H9 (cell line): ENCODE measurements around the gene AEN. TPM values are rescaled to one million over a fixed set of nuclear protein-coding genes. Genes with fewer than 3 reads are reported as not detected.
"Not testable (repeated sequence)": the region's sequence is repeated elsewhere in the genome, so short reads cannot be mapped to it uniquely, and the experiment has no call there.

ENCODE experiments used
- DNase-seq: peaks from one replicate; pipeline ENCODE4 v3.0.0-alpha.2; 2017
- H2AFZ ChIP-seq: one replicate; pipeline ENCODE4 v1.6.1; 2013; ENCODE audit warnings: mild to moderate bottlenecking, low read length, control low read depth, moderate library complexity
- H2AK5ac ChIP-seq: 2 replicates; pipeline ENCODE4 v1.6.1; 2013; ENCODE audit warnings: low read length, control low read depth, mixed read lengths; ENCODE audit not compliant: insufficient read length
- H2BK120ac ChIP-seq: one replicate; pipeline ENCODE4 v1.6.1; 2013; ENCODE audit warnings: low read depth, mild to moderate bottlenecking, low read length, control low read depth, inconsistent platforms; ENCODE audit not compliant: poor library complexity, severe bottlenecking
- H2BK12ac ChIP-seq: 2 replicates; pipeline ENCODE4 v1.6.1; 2013; ENCODE audit warnings: low read length, control low read depth, mixed read lengths, low read depth; ENCODE audit not compliant: insufficient read length
- H2BK15ac ChIP-seq: 2 replicates; pipeline ENCODE4 v1.6.1; 2013; ENCODE audit warnings: low read depth, low read length, control low read depth
- H2BK20ac ChIP-seq: one replicate; pipeline ENCODE4 v1.6.1; 2013; ENCODE audit warnings: low read depth, mild to moderate bottlenecking, low read length, control low read depth, inconsistent platforms; ENCODE audit not compliant: poor library complexity, severe bottlenecking
- H2BK5ac ChIP-seq: 2 replicates; pipeline ENCODE4 v1.6.1; 2013; ENCODE audit warnings: low read length, control low read depth, mixed read lengths; ENCODE audit not compliant: insufficient read length
- H3K14ac ChIP-seq: 2 replicates; pipeline ENCODE4 v1.6.1; 2013; ENCODE audit warnings: low read length, control low read depth; ENCODE audit not compliant: insufficient read depth
- H3K18ac ChIP-seq: 2 replicates; pipeline ENCODE4 v1.6.1; 2013; ENCODE audit warnings: low read depth, mild to moderate bottlenecking, mixed read lengths, low read length, control low read depth; ENCODE audit not compliant: insufficient read length
- H3K23ac ChIP-seq: 2 replicates; pipeline ENCODE4 v1.6.1; 2013; ENCODE audit warnings: low read length, control low read depth, mixed read lengths, low read depth; ENCODE audit not compliant: insufficient read length
- H3K23me2 ChIP-seq: 2 replicates; pipeline ENCODE4 v1.6.1; 2013; ENCODE audit warnings: low read depth, mild to moderate bottlenecking, mixed read lengths, low read length, control low read depth; ENCODE audit not compliant: insufficient read length, poor library complexity, severe bottlenecking
- H3K27ac ChIP-seq: 2 replicates; pipeline ENCODE4 v1.5.1; 2013; ENCODE audit warnings: low read length, control low read depth, mixed read lengths, low read depth; ENCODE audit not compliant: insufficient read length
- H3K27me3 ChIP-seq: 2 replicates; pipeline ENCODE4 v1.6.1; 2013; ENCODE audit warnings: low read length, control low read depth, inconsistent platforms; ENCODE audit not compliant: insufficient read depth
- H3K4ac ChIP-seq: 2 replicates; pipeline ENCODE4 v1.6.1; 2013; ENCODE audit warnings: low read depth, mild to moderate bottlenecking, control low read depth, inconsistent platforms, low read length, moderate library complexity
- H3K4me1 ChIP-seq: 2 replicates; pipeline ENCODE4 v1.6.1; 2013; ENCODE audit warnings: low read length, control low read depth, inconsistent platforms; ENCODE audit not compliant: insufficient read depth
- H3K4me2 ChIP-seq: 2 replicates; pipeline ENCODE4 v1.6.1; 2013; ENCODE audit warnings: low read length, control low read depth, mixed read lengths; ENCODE audit not compliant: insufficient read length, insufficient read depth
- H3K56ac ChIP-seq: 2 replicates; pipeline ENCODE4 v1.6.1; 2013; ENCODE audit warnings: low read depth, mild to moderate bottlenecking, mixed read lengths, low read length, control low read depth; ENCODE audit not compliant: insufficient read length
- H3K79me1 ChIP-seq: 2 replicates; pipeline ENCODE4 v1.6.1; 2013; ENCODE audit warnings: low read depth, mild to moderate bottlenecking, moderate library complexity, low read length, control low read depth, inconsistent platforms; ENCODE audit not compliant: insufficient read depth, poor library complexity, severe bottlenecking
- H3K79me2 ChIP-seq: 2 replicates; pipeline ENCODE4 v1.6.1; 2013; ENCODE audit warnings: low read length, control low read depth, inconsistent platforms; ENCODE audit not compliant: insufficient read depth
- H3K9ac ChIP-seq: 2 replicates; pipeline ENCODE4 v1.6.1; 2013; ENCODE audit warnings: low read length, control low read depth, mixed read lengths; ENCODE audit not compliant: insufficient read length; ENCODE audit errors: extremely low read depth
- H3K9me3 ChIP-seq: one replicate; pipeline ENCODE4 v1.6.1; 2013; ENCODE audit warnings: low read depth, low read length, inconsistent platforms; ENCODE audit not compliant: control insufficient read depth
- H3T11ph ChIP-seq: one replicate; pipeline ENCODE4 v1.6.1; 2013; ENCODE audit warnings: mild to moderate bottlenecking, low read length, control low read depth, inconsistent platforms
- H4K20me1 ChIP-seq: one replicate; pipeline ENCODE4 v1.6.1; 2013; ENCODE audit not compliant: control insufficient read depth, insufficient read length, insufficient read depth
- H4K5ac ChIP-seq: 2 replicates; pipeline ENCODE4 v1.6.1; 2013; ENCODE audit warnings: low read depth, mild to moderate bottlenecking, mixed read lengths, low read length, control low read depth; ENCODE audit not compliant: insufficient read length
- H4K8ac ChIP-seq: replicated peaks from 2 replicates; pipeline ENCODE4 v1.6.1; 2013; ENCODE audit warnings: low read length, control low read depth, mixed read lengths, low read depth; ENCODE audit not compliant: insufficient read length
- H4K91ac ChIP-seq: 2 replicates; pipeline ENCODE4 v1.6.1; 2013; ENCODE audit warnings: low read depth, mild to moderate bottlenecking, moderate library complexity, mixed read lengths, low read length, control low read depth; ENCODE audit not compliant: insufficient read length
- H3K27ac Mint-ChIP-seq, 3 experiments: 2 replicates in 2 of 3; 3 replicates in 1 of 3; pipeline ENCODE4 v1.8.0; 2020 to 2021; ENCODE audit warnings: mixed read lengths in 3 of 3, mild to moderate bottlenecking in 1 of 3, moderate library complexity in 1 of 3
- H3K27me3 Mint-ChIP-seq: 2 replicates; pipeline ENCODE4 v1.8.0; 2021; ENCODE audit warnings: low read depth, mild to moderate bottlenecking, moderate library complexity, mixed read lengths
- H3K36me3 Mint-ChIP-seq, 3 experiments: 2 replicates in 2 of 3; 3 replicates in 1 of 3; pipeline ENCODE4 v1.8.0; 2020 to 2021; ENCODE audit warnings: low read depth in 3 of 3, mixed read lengths in 3 of 3; ENCODE audit not compliant: insufficient read depth in 1 of 3
- H3K4me1 Mint-ChIP-seq, 2 experiments: 2 replicates each; pipeline ENCODE4 v1.8.0; 2020; ENCODE audit warnings: mixed read lengths in 2 of 2
- H3K4me3 Mint-ChIP-seq, 2 experiments: 2 replicates in 1 of 2; 3 replicates in 1 of 2; pipeline ENCODE4 v1.8.0; 2020 to 2021; ENCODE audit warnings: mild to moderate bottlenecking in 2 of 2, mixed read lengths in 2 of 2, moderate library complexity in 1 of 2
- H3K9me3 Mint-ChIP-seq, 2 experiments: 2 replicates in 1 of 2; 3 replicates in 1 of 2; pipeline ENCODE4 v1.8.0; 2020; ENCODE audit warnings: mild to moderate bottlenecking in 2 of 2, mixed read lengths in 2 of 2, moderate library complexity in 1 of 2
- WGBS: extraction: QIAGEN DNeasy Blood & Tissue Kit; methylation state at CpG from one replicate; pipeline ENCODE4 v1.1.7; 2013; ENCODE audit warnings: missing lambda C conversion rate, low lambda C conversion rate, mixed read lengths; ENCODE audit not compliant: insufficient read length; ENCODE audit errors: extremely low coverage; 5-methylcytosine and 5-hydroxymethylcytosine counted together
- total RNA-seq: library from RNA; stranded (reverse); gene quantifications from 2 replicates; pipeline ENCODE4 v1.2.1, GENCODE V29; 2021
- TF ChIP-seq, protein P1 (sequence below): fragments of 200-600 bp; sonication (generic); conservative IDR thresholded peaks from 3 replicates; pipeline ENCODE4 v1.8.0; 2021; ENCODE audit warnings: antibody characterized with exemption, mild to moderate bottlenecking

Gene AEN
- total RNA-seq, 1 experiment from 2014 or later, result 132 TPM

GRCh38 chr15:88631464-88632028 lies 10.4 kb downstream of the AEN start:
- H2BK120ac ChIP-seq, result no peak overlapping the region
- no peak overlapping the region for H3K4me3 Mint-ChIP-seq
- TF ChIP-seq, protein P1, sequence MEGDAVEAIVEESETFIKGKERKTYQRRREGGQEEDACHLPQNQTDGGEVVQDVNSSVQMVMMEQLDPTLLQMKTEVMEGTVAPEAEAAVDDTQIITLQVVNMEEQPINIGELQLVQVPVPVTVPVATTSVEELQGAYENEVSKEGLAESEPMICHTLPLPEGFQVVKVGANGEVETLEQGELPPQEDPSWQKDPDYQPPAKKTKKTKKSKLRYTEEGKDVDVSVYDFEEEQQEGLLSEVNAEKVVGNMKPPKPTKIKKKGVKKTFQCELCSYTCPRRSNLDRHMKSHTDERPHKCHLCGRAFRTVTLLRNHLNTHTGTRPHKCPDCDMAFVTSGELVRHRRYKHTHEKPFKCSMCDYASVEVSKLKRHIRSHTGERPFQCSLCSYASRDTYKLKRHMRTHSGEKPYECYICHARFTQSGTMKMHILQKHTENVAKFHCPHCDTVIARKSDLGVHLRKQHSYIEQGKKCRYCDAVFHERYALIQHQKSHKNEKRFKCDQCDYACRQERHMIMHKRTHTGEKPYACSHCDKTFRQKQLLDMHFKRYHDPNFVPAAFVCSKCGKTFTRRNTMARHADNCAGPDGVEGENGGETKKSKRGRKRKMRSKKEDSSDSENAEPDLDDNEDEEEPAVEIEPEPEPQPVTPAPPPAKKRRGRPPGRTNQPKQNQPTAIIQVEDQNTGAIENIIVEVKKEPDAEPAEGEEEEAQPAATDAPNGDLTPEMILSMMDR, result no peak
- no peak overlapping the region for H3K27ac ChIP-seq
- H3K27me3 Mint-ChIP-seq, result no peaks in the 10 kb centered on the region
- no peak overlapping the region for H3K14ac ChIP-seq
- no peak overlapping the region for H2BK5ac ChIP-seq
- H2BK15ac ChIP-seq, result no peak overlapping the region
- peaks cover 16 to 21% of the 10 kb centered on the region in 2 experiments for H3K4me1 Mint-ChIP-seq
- no peak overlapping the region for H3K23ac ChIP-seq
- no peak overlapping the region for H3K4ac ChIP-seq
- H3K27ac Mint-ChIP-seq, result peak overlapping the region in 2 of 3 experiments; percentile 44 to 81; a peak in 2 of 7 replicates
- peaks cover 11% of the 10 kb centered on the region; the same call in 1 of the 2 replicates for H3K79me2 ChIP-seq
- no peak overlapping the region for H4K91ac ChIP-seq
- no peak overlapping the region for H4K8ac ChIP-seq
- H3K9ac ChIP-seq, result no peak overlapping the region
- WGBS, result no CpG with 5 or more reads among the region's 12 CpGs
- H4K20me1 ChIP-seq, result peaks cover 5% of the 10 kb centered on the region
- H3K36me3 Mint-ChIP-seq, result peaks cover 47 to 87% (median 65%) of the 10 kb centered on the region in 3 experiments; a peak in 6 of 7 replicates
- peaks cover 8% of the 10 kb centered on the region for H3K79me1 ChIP-seq
- no peak overlapping the region for H4K5ac ChIP-seq
- H3K27me3 ChIP-seq, result no peaks in the 10 kb centered on the region
- H2BK20ac ChIP-seq, result no peak overlapping the region
- no peaks in the 10 kb centered on the region for H3K9me3 Mint-ChIP-seq
- no peak overlapping the region for H3T11ph ChIP-seq
- H2AFZ ChIP-seq, result no peak overlapping the region
- DNase-seq, result no peak
- H3K9me3 ChIP-seq, result no peaks in the 10 kb centered on the region
- H3K56ac ChIP-seq, result no peak overlapping the region
- H3K4me1 ChIP-seq, result peaks cover 2% of the 10 kb centered on the region; the same call in 1 of the 2 replicates
- H3K4me2 ChIP-seq, result no peak overlapping the region
- no peak overlapping the region for H3K18ac ChIP-seq
- no peak overlapping the region for H2BK12ac ChIP-seq
- H3K23me2 ChIP-seq, result no peaks in the 10 kb centered on the region
- no peak overlapping the region for H2AK5ac ChIP-seq

DNA sequence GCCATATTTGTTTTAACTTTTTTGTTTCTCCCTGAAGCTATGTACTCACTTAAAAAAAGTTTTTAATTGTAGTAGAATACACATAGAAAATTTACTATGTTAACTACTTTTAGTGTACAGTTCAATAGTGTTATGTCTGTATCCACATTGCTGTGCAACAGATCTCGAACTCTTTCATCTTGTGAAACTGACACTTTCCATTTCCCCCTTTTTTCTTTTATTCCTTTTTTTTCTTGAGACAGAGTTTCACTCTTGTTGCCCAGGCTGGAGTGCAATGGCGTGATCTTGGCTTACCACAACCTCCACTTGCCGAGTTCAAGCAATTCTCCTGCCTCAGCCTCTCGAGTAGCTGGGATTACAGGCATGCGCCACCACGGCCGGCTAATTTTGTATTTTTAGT lies 11.7 kb downstream of the AEN start:
- not testable (repeated sequence) for H2AFZ ChIP-seq, H2AK5ac ChIP-seq, H4K8ac ChIP-seq, H3K4ac ChIP-seq, H3K14ac ChIP-seq, H2BK20ac ChIP-seq, H3K9ac ChIP-seq, H4K5ac ChIP-seq, H2BK12ac ChIP-seq, DNase-seq, H3K4me2 ChIP-seq, H3T11ph ChIP-seq, H3K79me1 ChIP-seq, H3K4me3 Mint-ChIP-seq, H3K4me1 ChIP-seq, H2BK5ac ChIP-seq, H2BK15ac ChIP-seq, H3K18ac ChIP-seq, H3K23me2 ChIP-seq, H3K56ac ChIP-seq, H2BK120ac ChIP-seq, H3K79me2 ChIP-seq, H4K20me1 ChIP-seq, H4K91ac ChIP-seq, H3K27ac ChIP-seq, H3K9me3 ChIP-seq, H3K27me3 Mint-ChIP-seq, H3K23ac ChIP-seq, H3K27me3 ChIP-seq, H3K9me3 Mint-ChIP-seq
- Mint-ChIP-seq H3K4me1 (peaks cover 25% of the 10 kb centered on the region in 2 experiments), H3K27ac (0 out of 7 replicates have a peak overlapping the region, but pooled peaks of 1 of the 3 experiments have one; percentile 41), H3K36me3 (peaks cover 39 to 75% (median 54%) of the 10 kb centered on the region in 3 experiments; a peak in 6 of 7 replicates)
- WGBS, result no CpG with 5 or more reads among the region's 7 CpGs
